HG02884 (cell line): Measurements from ENCODE around the gene FEZF2.

Source experiments
- ATAC-seq: cut with Tn5 transposase; IDR thresholded peaks from one replicate; pipeline ENCODE4 v1.9.1; 2021; ENCODE audit warnings: mild to moderate bottlenecking, moderate library complexity; ENCODE audit not compliant: unreplicated experiment

Gene FEZF2

GRCh38 chr3:62332835-62333244 is 40.5 kb downstream of the FEZF2 start:
- no peak for ATAC-seq

DNA sequence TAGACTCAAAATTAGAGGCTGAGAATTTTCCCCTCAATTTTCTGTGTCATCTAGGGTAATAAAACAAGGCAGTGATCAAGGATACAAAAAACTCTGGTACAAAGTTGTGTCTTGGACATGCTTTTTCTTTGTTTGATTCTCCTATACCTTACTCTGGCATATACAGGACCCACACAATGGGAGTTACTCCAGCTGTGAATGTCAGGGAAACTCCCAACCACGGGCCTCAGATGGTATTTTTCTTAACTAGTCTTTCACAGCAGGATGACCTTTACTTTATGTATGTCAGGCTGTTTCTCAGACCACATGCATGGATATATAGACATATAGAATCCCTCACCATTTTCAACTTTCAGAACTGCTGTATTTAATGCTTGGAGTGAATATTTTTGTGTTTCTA is 41.3 kb downstream of the FEZF2 start:
- no peak for ATAC-seq

GRCh38 chr3:62329971-62330370 is 43.4 kb downstream of the FEZF2 start:
- ATAC-seq: no peak

GRCh38 chr3:62325896-62326295 is 47.5 kb downstream of the FEZF2 start:
- ATAC-seq: no peak

DNA sequence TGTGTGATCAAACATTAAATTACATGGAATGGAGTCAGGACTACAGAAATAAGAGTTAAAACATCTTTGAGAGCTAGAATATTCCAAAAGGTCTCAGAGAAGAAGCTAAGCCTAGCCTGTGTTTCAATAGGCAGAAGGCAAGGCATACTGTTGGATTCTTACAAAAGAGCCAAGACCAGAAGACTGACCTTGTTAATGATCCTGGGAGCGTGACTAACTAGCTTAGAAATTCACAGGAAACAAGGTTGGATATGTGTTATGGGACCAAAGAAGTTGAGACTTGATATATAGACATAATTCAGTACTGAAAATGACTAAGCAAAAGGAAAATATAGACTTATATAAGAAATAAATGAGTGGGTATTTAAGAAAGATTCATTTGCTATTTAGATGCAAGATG is 50.1 kb downstream of the FEZF2 start:
- no peak for ATAC-seq
